Progenitor cell of endocrine pancreas (in vitro differentiated cells): Measurements from ENCODE around the gene KAZN. TPM values are rescaled to one million over a fixed set of nuclear protein-coding genes. Genes with fewer than 3 reads are reported as not detected.

ENCODE experiments used
- DNase-seq: peaks from one replicate; pipeline ENCODE4 v3.0.0; 2021; ENCODE audit warnings: low spot score; ENCODE audit not compliant: unreplicated experiment
- H3K27ac Mint-ChIP-seq: 2 replicates; pipeline ENCODE4 v1.8.0; 2021; ENCODE audit warnings: mild to moderate bottlenecking, moderate library complexity, mixed read lengths
- H3K27me3 Mint-ChIP-seq: 2 replicates; pipeline ENCODE4 v1.8.0; 2021; ENCODE audit warnings: mixed read lengths
- H3K36me3 Mint-ChIP-seq: 2 replicates; pipeline ENCODE4 v1.8.0; 2022; ENCODE audit warnings: mixed read lengths; ENCODE audit not compliant: insufficient read depth
- H3K4me1 Mint-ChIP-seq: 2 replicates; pipeline ENCODE4 v1.8.0; 2021; ENCODE audit warnings: low read depth, mixed read lengths
- H3K4me3 Mint-ChIP-seq: 2 replicates; pipeline ENCODE4 v1.8.0; 2021; ENCODE audit warnings: low read depth, mild to moderate bottlenecking, moderate library complexity, mixed read lengths
- H3K9me3 Mint-ChIP-seq: 2 replicates; pipeline ENCODE4 v1.8.0; 2021; ENCODE audit warnings: low read depth, mixed read lengths
- CTCF ChIP-seq: fragments of 200-600 bp; sonication (generic); IDR thresholded peaks from one replicate; pipeline ENCODE4 v1.5.0; 2021; ENCODE audit warnings: antibody characterized with exemption, mild to moderate bottlenecking; ENCODE audit not compliant: unreplicated experiment
- total RNA-seq: library from RNA; stranded (reverse); gene quantifications from 2 replicates; pipeline ENCODE4 v1.2.1, GENCODE V29; 2021

Gene KAZN
- total RNA-seq, 1 donor from 2014 or later: 12.9 TPM

DNA sequence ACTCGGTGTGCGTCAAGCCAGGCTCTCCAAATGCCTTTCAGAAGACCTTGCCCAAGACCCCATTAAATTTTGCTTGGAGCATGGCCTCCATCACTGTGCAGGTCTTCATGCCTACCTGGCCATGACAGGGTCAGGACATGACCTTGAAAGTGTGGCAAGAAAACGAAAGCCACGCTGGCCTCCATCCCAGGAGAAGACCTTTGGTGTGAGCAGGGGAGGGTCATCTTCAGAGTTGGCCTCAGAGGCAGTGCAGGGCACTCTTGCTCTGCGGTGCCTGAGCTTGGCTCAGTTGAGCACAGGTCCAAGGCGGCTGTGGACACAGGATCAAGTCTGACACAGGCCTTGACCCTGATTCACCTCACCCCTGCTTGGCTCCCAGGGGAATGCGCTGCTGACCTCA, 373.6 kb downstream of the KAZN start:
- peaks cover 3% of the 10 kb centered on the region for H3K36me3 Mint-ChIP-seq

GRCh38 chr1:14973773-14974172, 375.3 kb downstream of the KAZN start:
- peaks cover 1% of the 10 kb centered on the region for H3K36me3 Mint-ChIP-seq
- H3K9me3 Mint-ChIP-seq: no peaks in the 10 kb centered on the region
- no peaks in the 10 kb centered on the region for H3K27me3 Mint-ChIP-seq
- no peak overlapping the region for H3K4me3 Mint-ChIP-seq
- DNase-seq: no peak
- peaks cover 2% of the 10 kb centered on the region for H3K4me1 Mint-ChIP-seq
- TF ChIP-seq CTCF: no peak
- H3K27ac Mint-ChIP-seq: no peak overlapping the region

More for the DNA sequence above, 373.6 kb downstream of the KAZN start:
- Mint-ChIP-seq H3K4me3 (no peak overlapping the region), H3K4me1 (peaks cover 2% of the 10 kb centered on the region), H3K27me3 (no peaks in the 10 kb centered on the region), H3K9me3 (peaks cover 3% of the 10 kb centered on the region), H3K27ac (no peak overlapping the region)
- DNase-seq: no peak
- TF ChIP-seq CTCF: no peak

- no peak overlapping the region for H3K4me3 Mint-ChIP-seq
- H3K27me3 Mint-ChIP-seq: no peaks in the 10 kb centered on the region
- no peak overlapping the region for H3K27ac Mint-ChIP-seq
Measured at GRCh38 chr1:14974361-14974760, 375.9 kb downstream of the KAZN start.

GRCh38 chr1:14975119-14975518, 376.6 kb downstream of the KAZN start:
- Mint-ChIP-seq H3K4me1 (peaks cover 2% of the 10 kb centered on the region), H3K27me3 (no peaks in the 10 kb centered on the region), H3K9me3 (no peaks in the 10 kb centered on the region), H3K27ac (no peak overlapping the region), H3K36me3 (peaks cover 1% of the 10 kb centered on the region), H3K4me3 (no peak overlapping the region)
- no peak for TF ChIP-seq CTCF
- DNase-seq: no peak

More at GRCh38 chr1:14974361-14974760, 375.9 kb downstream of the KAZN start:
- peaks cover 2% of the 10 kb centered on the region for H3K4me1 Mint-ChIP-seq
- no peak for TF ChIP-seq CTCF
- H3K36me3 Mint-ChIP-seq: peaks cover 1% of the 10 kb centered on the region
- no peak for DNase-seq
- no peaks in the 10 kb centered on the region for H3K9me3 Mint-ChIP-seq

GRCh38 chr1:14976256-14976655, 377.8 kb downstream of the KAZN start:
- H3K27me3 Mint-ChIP-seq: no peaks in the 10 kb centered on the region
- peaks cover 4% of the 10 kb centered on the region for H3K4me1 Mint-ChIP-seq
- no peak overlapping the region for H3K27ac Mint-ChIP-seq

More at GRCh38 chr1:14976256-14976655, 377.8 kb downstream of the KAZN start:
- Mint-ChIP-seq H3K4me3 (no peak overlapping the region), H3K36me3 (peaks cover 1% of the 10 kb centered on the region), H3K9me3 (no peaks in the 10 kb centered on the region)
- no peak for TF ChIP-seq CTCF
- DNase-seq: no peak
